Tibial artery (tissue), 4 donors: Measurements from ENCODE around the gene MED12L.

Experiments
- DNase-seq, 2 donors: peaks; one replicate each; pipeline ENCODE4 v3.0.0-alpha.2; 2019
- H3K27ac ChIP-seq, 2 donors: fragments of 200-600 bp; sonication (generic) in 1 of 2; 1 replicate in 1 of 2; 2 replicates in 1 of 2; pipeline ENCODE4 v1.5.1; 2018 to 2019; ENCODE audit warnings: mild to moderate bottlenecking in 1 of 2
- H3K27me3 ChIP-seq, 2 donors: fragments of 200-600 bp; sonication (generic) in 1 of 2; one replicate each; pipeline versions ENCODE4 v1.5.1 to v1.6.0; 2016 to 2019
- H3K36me3 ChIP-seq, 3 donors: fragments of 200-600 bp; sonication (generic) in 2 of 3; one replicate each; pipeline ENCODE4 v1.5.1; 2016 to 2019; ENCODE audit warnings: mild to moderate bottlenecking in 2 of 3
- H3K4me1 ChIP-seq, 4 donors: fragments of 200-600 bp; sonication (generic) in 2 of 4; 1 replicate in 3 of 4; 2 replicates in 1 of 4; pipeline ENCODE4 v1.5.1; 2016 to 2019
- H3K4me3 ChIP-seq, 2 donors: fragments of 200-600 bp; sonication (generic) in 1 of 2; 1 replicate in 1 of 2; 2 replicates in 1 of 2; pipeline ENCODE4 v1.5.1; 2018 to 2019; ENCODE audit warnings: mild to moderate bottlenecking in 2 of 2
- H3K9me3 ChIP-seq, 3 donors: fragments of 200-600 bp; sonication (generic) in 1 of 3; one replicate each; pipeline ENCODE4 v1.5.1; 2016 to 2019
- intact Hi-C: fragments of 100-400 bp; cut with DNase I; formaldehyde crosslinking; loops from one replicate; pipeline ENCODE4 v1.15.0; 2023; ENCODE audit warnings: low total_unique reads
- TF ChIP-seq, protein P1 (sequence below), 2 experiments: fragments of 200-600 bp in 1 of 2; fragments of 450-650 bp in 1 of 2; IDR thresholded peaks; one replicate each; pipeline ENCODE4 v1.5.1; 2017 to 2019; ENCODE audit warnings: antibody characterized with exemption in 2 of 2, mild to moderate bottlenecking in 1 of 2, moderate library complexity in 1 of 2

Gene MED12L

DNA sequence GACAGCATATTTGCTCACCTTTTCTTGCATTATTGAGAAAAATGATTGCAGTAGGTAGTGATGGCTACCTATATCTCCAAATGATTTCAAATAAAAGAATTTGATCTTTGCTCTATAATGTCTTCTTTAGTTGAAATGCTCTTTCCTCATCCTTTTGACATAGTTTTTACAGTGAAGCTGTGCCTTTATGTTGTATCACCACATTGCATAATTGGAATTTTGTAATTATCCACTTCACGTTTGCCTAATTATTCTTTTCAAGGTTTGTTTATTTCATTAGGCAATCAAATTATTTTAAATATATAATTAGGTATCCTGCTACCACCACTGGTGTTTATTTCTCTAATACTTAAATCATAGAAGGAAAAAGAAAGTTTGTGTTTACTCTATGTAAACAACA is 265.2 kb downstream of the MED12L start:
- Histone ChIP-seq H3K4me1 (peaks cover 0 to 3% (median 1%) of the 10 kb centered on the region in 4 donors), H3K9me3 (no peaks in the 10 kb centered on the region), H3K27me3 (no peaks in the 10 kb centered on the region), H3K27ac (no peak overlapping the region), H3K4me3 (no peak overlapping the region), H3K36me3 (no peaks in the 10 kb centered on the region)
- intact Hi-C loops: no loop called here
- TF ChIP-seq, protein P1, sequence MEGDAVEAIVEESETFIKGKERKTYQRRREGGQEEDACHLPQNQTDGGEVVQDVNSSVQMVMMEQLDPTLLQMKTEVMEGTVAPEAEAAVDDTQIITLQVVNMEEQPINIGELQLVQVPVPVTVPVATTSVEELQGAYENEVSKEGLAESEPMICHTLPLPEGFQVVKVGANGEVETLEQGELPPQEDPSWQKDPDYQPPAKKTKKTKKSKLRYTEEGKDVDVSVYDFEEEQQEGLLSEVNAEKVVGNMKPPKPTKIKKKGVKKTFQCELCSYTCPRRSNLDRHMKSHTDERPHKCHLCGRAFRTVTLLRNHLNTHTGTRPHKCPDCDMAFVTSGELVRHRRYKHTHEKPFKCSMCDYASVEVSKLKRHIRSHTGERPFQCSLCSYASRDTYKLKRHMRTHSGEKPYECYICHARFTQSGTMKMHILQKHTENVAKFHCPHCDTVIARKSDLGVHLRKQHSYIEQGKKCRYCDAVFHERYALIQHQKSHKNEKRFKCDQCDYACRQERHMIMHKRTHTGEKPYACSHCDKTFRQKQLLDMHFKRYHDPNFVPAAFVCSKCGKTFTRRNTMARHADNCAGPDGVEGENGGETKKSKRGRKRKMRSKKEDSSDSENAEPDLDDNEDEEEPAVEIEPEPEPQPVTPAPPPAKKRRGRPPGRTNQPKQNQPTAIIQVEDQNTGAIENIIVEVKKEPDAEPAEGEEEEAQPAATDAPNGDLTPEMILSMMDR (IDR thresholded peaks at IDR 0.05): no peak
- no peak for DNase-seq

DNA sequence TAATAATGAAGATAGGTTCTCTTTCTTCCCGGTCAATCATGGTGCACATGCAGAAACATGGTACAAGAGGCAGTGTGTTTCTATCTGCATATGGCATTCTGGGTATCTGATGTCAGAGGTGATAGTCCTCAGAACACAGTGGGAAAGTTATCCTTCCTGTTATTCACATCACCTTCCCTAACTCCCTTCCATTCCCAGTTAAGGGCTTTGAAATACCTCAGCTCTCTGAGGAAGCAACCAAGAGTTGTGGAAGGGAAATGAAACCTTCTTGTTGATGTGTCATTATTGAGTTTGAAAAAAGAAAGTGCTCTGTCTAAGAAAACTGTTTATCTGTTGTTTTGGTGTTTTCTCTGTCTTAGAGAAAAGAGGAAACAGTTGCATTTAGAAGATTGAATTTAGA is 265.8 kb downstream of the MED12L start:
- Histone ChIP-seq H3K4me1 (no peaks in the 10 kb centered on the region), H3K27me3 (no peaks in the 10 kb centered on the region), H3K4me3 (no peak overlapping the region), H3K9me3 (no peaks in the 10 kb centered on the region), H3K27ac (no peak overlapping the region), H3K36me3 (no peaks in the 10 kb centered on the region)
- intact Hi-C loops: no loop called here
- no peak for DNase-seq
- TF ChIP-seq, protein P1 (IDR thresholded peaks at IDR 0.05): no peak

DNA sequence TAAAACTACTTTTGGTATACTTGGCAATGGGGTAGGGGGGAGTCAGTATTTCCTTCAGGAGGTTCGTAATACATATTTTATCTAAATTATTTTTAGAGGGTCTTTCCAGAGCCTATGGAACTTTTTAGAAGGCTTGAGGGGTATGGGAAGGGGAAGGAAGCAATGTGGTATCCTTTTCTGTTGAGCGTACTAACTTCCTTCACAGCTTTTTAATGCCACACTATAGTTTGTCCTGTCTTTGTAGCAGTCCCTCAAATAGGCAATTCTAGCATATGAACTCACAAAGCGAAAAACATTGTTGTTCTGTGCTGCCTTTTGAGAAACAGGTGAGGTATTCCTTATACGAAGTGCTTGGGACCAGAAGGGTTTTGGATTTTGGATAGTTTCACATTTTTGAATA is 266.2 kb downstream of the MED12L start:
- Histone ChIP-seq H3K27me3 (no peaks in the 10 kb centered on the region), H3K4me1 (peaks cover 0 to 2% (median under 1%) of the 10 kb centered on the region in 4 donors), H3K27ac (no peak overlapping the region), H3K4me3 (no peak overlapping the region), H3K36me3 (no peaks in the 10 kb centered on the region), H3K9me3 (no peaks in the 10 kb centered on the region)
- TF ChIP-seq, protein P1 (IDR thresholded peaks at IDR 0.05): no peak
- DNase-seq: no peak
- intact Hi-C loops: no loop called here

DNA sequence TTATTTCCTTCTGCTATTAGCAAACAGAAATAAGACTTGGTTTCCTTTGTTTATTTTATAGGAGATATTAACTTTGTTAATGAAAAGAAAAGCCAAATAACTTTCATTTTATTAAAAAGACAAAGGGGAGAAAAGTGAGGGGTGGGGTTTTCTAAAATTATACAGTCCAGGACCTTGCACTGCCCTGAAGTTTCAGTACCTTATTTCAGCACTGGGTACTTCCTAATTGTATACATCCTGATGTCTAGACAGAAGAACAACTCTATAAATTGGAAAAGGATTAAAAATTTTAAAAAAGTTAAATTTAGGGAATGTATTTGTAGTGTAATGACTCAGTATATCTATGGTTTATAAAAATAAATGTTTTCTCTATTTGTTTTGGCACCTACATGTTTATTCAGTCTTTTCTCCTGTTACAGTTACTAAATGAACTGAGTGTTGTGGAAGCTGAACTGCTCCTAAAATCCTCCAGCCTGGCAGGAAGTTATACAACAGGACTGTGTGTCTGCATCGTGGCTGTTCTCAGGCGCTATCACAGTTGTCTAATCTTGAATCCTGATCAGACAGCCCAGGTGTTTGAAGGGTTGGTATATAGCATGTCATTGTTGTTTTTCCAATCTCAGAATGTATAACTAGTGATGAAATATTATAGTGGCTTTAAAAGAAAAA is 271.5 kb downstream of the MED12L start:
- TF ChIP-seq, protein P1 (IDR thresholded peaks at IDR 0.05): no peak
- Histone ChIP-seq H3K36me3 (no peaks in the 10 kb centered on the region), H3K4me3 (peak overlapping the region in 1 of 2 donors; percentile 17), H3K4me1 (peaks cover 0 to 14% (median 6%) of the 10 kb centered on the region in 4 donors), H3K9me3 (no peaks in the 10 kb centered on the region), H3K27me3 (no peaks in the 10 kb centered on the region), H3K27ac (no peak overlapping the region)
- intact Hi-C loops: no loop called here
- DNase-seq: no peak

DNA sequence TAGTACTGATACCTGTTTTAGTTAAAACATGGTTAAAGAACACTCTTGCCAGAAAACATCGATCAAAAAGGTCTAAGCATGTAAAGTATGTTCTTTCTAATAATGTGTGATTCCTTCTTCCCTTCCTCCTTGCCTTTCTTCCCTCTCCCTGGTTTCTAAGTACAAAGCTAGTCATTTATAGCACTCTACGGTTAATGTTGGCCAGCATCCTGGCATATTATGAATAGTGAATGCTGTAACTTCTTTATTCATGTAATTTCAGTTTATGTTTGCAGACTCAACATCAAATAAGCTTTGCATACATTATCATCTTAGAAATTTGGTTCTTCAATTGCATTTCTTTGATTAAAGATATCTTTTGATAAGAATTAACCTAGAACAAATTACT is 272.0 kb downstream of the MED12L start:
- intact Hi-C loops: no loop called here
- H3K4me1 ChIP-seq: peaks cover 0 to 14% (median 6%) of the 10 kb centered on the region in 4 donors
- no peaks in the 10 kb centered on the region for H3K27me3 ChIP-seq
- H3K4me3 ChIP-seq: peak overlapping the region in 1 of 2 donors; percentile 17
- H3K27ac ChIP-seq: no peak overlapping the region
- H3K36me3 ChIP-seq: no peaks in the 10 kb centered on the region
- H3K9me3 ChIP-seq: no peaks in the 10 kb centered on the region
- no peak for DNase-seq
- TF ChIP-seq, protein P1 (IDR thresholded peaks at IDR 0.05): no peak
